A673 (cell line): ENCODE data around the gene TGM2. TPM values are rescaled to one million over a fixed set of nuclear protein-coding genes. Genes with fewer than 3 reads are reported as not detected.

ENCODE experiments used
- BruUV-seq: library from RNA; stranded (reverse); fragments of 400-500 nt; replicated peaks from 2 replicates; lab custom pipeline; 2021; lab: Mats Ljungman, UMichigan
- CTCF ChIA-PET: fragments of 300-600 bp; sonication (Branson Sonifier 250); formaldehyde crosslinking; loops from one replicate; lab custom pipeline; 2022; ENCODE audit warnings: antibody characterized with exemption; lab: Charles Lee
- POLR2A ChIA-PET: fragments of 300-600 bp; sonication (Branson Sonifier 250); formaldehyde crosslinking; loops from one replicate; lab custom pipeline; 2022; ENCODE audit warnings: antibody characterized with exemption; ENCODE audit not compliant: low non-redundant PET; lab: Charles Lee
- DNase-seq: peaks from one replicate; pipeline ENCODE4 v3.0.0-alpha.2; 2015; ENCODE audit warnings: low spot score
- H3K27ac ChIP-seq: fragments of 200-600 bp; sonication (generic); 2 replicates; pipeline ENCODE4 v1.5.1; 2016; ENCODE audit warnings: mixed run types, low read depth, mild to moderate bottlenecking, mixed read lengths, antibody characterized with exemption, low read length; ENCODE audit not compliant: poor library complexity, severe bottlenecking
- H3K27me3 ChIP-seq: fragments of 200-600 bp; sonication (generic); replicated peaks from 2 replicates; pipeline ENCODE4 v1.6.1; 2017; ENCODE audit warnings: mixed run types, low read depth, mild to moderate bottlenecking, mixed read lengths, antibody characterized with exemption, low read length; ENCODE audit not compliant: insufficient read depth, poor library complexity
- H3K36me3 ChIP-seq: fragments of 200-600 bp; sonication (generic); 2 replicates; pipeline ENCODE4 v1.6.1; 2016; ENCODE audit warnings: mixed run types, mild to moderate bottlenecking, mixed read lengths, antibody characterized with exemption, low read length; ENCODE audit not compliant: insufficient read depth, poor library complexity, severe bottlenecking
- H3K4me1 ChIP-seq: fragments of 200-600 bp; sonication (generic); 2 replicates; pipeline ENCODE4 v1.6.1; 2017; ENCODE audit warnings: mixed run types, mild to moderate bottlenecking, mixed read lengths, antibody characterized with exemption, low read length; ENCODE audit not compliant: insufficient read depth, poor library complexity, severe bottlenecking
- H3K4me3 ChIP-seq: fragments of 200-600 bp; sonication (generic); 2 replicates; pipeline ENCODE4 v1.5.1; 2016; ENCODE audit warnings: low read depth, mixed run types, mild to moderate bottlenecking, mixed read lengths, low read length; ENCODE audit not compliant: poor library complexity, severe bottlenecking
- H3K9me3 ChIP-seq: fragments of 200-600 bp; sonication (generic); 2 replicates; pipeline ENCODE4 v1.6.1; 2016; ENCODE audit warnings: mixed run types, low read depth, mild to moderate bottlenecking, mixed read lengths, antibody characterized with exemption, low read length; ENCODE audit not compliant: poor library complexity, severe bottlenecking
- CTCF ChIP-seq: fragments of 300-800, 200-600 bp; sonication (generic); conservative IDR thresholded peaks from 2 replicates; pipeline ENCODE4 v1.5.1; 2017; ENCODE audit warnings: low read depth, mild to moderate bottlenecking, antibody characterized with exemption, low read length, moderate library complexity, mixed read lengths
- EZH2 ChIP-seq: fragments of 200-600 bp; sonication (generic); IDR thresholded peaks from 2 replicates; pipeline ENCODE4 v1.6.1; 2017; ENCODE audit warnings: borderline replicate concordance, low read depth, mild to moderate bottlenecking, mixed read lengths, antibody characterized with exemption, low read length; ENCODE audit not compliant: poor library complexity, severe bottlenecking
- intact Hi-C: fragments of 100-400 bp; cut with micrococcal nuclease; formaldehyde crosslinking; loops from one replicate; pipeline ENCODE4 v1.10.0; 2022; ENCODE audit not compliant: unreplicated experiment
- total RNA-seq: library from RNA; stranded (reverse); gene quantifications from 2 replicates; pipeline ENCODE4 v1.2.3, GENCODE V29; 2021

TGM2 gene
- total RNA-seq, 1 experiment from 2014 or later: 0.43 TPM

- Histone ChIP-seq H3K9me3 (no peaks in the 10 kb centered on the region), H3K4me1 (no peaks in the 10 kb centered on the region), H3K36me3 (no peaks in the 10 kb centered on the region), H3K27ac (no peak overlapping the region), H3K4me3 (no peak overlapping the region), H3K27me3 (peaks cover 13% of the 10 kb centered on the region)
- BruUV-seq: no TSS peak
- intact Hi-C loops: no loop called here
- no peak for DNase-seq
- TF ChIP-seq CTCF: no peak
- TF ChIP-seq EZH2: no peak
- ChIA-PET CTCF (interaction anchor here (1.1 kb wide), 1 partner anchor 11 kb away, joined by 4 read pairs; no protein-coding TSS in a partner anchor), POLR2A (no interaction called here)
Measured at GRCh38 chr20:38209736-38210405, 44.8 kb upstream of the TGM2 start.

GRCh38 chr20:38209054-38209675 is 44.1 kb upstream of the TGM2 start:
- POLR2A ChIA-PET: no interaction called here
- BruUV-seq: no TSS peak

GRCh38 chr20:38208523-38208922 is 43.5 kb upstream of the TGM2 start:
- ChIA-PET CTCF (no interaction called here), POLR2A (no interaction called here)
- intact Hi-C loops: no loop called here
- Histone ChIP-seq H3K4me3 (no peak overlapping the region), H3K27me3 (peaks cover 27% of the 10 kb centered on the region), H3K4me1 (no peaks in the 10 kb centered on the region), H3K9me3 (no peaks in the 10 kb centered on the region), H3K36me3 (no peaks in the 10 kb centered on the region), H3K27ac (no peak overlapping the region)
- TF ChIP-seq EZH2 (no peak), CTCF (no peak)
- no peak for DNase-seq
- no TSS peak for BruUV-seq

More at GRCh38 chr20:38209054-38209675, 44.1 kb upstream of the TGM2 start:
- no peak for DNase-seq
- Histone ChIP-seq H3K9me3 (no peaks in the 10 kb centered on the region), H3K4me3 (no peak overlapping the region), H3K27ac (no peak overlapping the region), H3K27me3 (peaks cover 20% of the 10 kb centered on the region), H3K4me1 (no peaks in the 10 kb centered on the region), H3K36me3 (no peaks in the 10 kb centered on the region)
- TF ChIP-seq CTCF (no peak), EZH2 (no peak)
- intact Hi-C loops: no loop called here
- CTCF ChIA-PET: no interaction called here
